NCI-H2196 (cell line): ENCODE measurements around the gene CACNA2D3.

Source experiments
- DNase-seq: peaks from one replicate; lab custom pipeline; 2025; ENCODE audit not compliant: unreplicated experiment; lab: John Stamatoyannopoulos, UW

Gene CACNA2D3

GRCh38 chr3:54935869-54936268, 813.5 kb downstream of the CACNA2D3 start:
- no peak for DNase-seq

- DNase-seq: no peak
These were observed 814.2 kb downstream of the CACNA2D3 start for GRCh38 chr3:54936561-54936960.

- no peak for DNase-seq
These were observed 817.4 kb downstream of the CACNA2D3 start for GRCh38 chr3:54939557-54940300.

- DNase-seq: no peak
These were observed 818.6 kb downstream of the CACNA2D3 start for GRCh38 chr3:54940971-54941370.

- DNase-seq: no peak
These were observed 819.5 kb downstream of the CACNA2D3 start for GRCh38 chr3:54941690-54942362.

- DNase-seq: no peak
These were observed 827.2 kb downstream of the CACNA2D3 start for GRCh38 chr3:54949491-54950044.

- DNase-seq: no peak
These were observed 828.1 kb downstream of the CACNA2D3 start for GRCh38 chr3:54950391-54951003.

- no peak for DNase-seq
These were observed 829.1 kb downstream of the CACNA2D3 start for GRCh38 chr3:54951405-54951804.

GRCh38 chr3:54954022-54954421, 831.7 kb downstream of the CACNA2D3 start:
- DNase-seq: no peak

GRCh38 chr3:54954521-54954920, 832.2 kb downstream of the CACNA2D3 start:
- DNase-seq: no peak

- DNase-seq: no peak
These were observed 833.1 kb downstream of the CACNA2D3 start for GRCh38 chr3:54955496-54955895.

GRCh38 chr3:54955941-54956340, 833.6 kb downstream of the CACNA2D3 start:
- DNase-seq: no peak

GRCh38 chr3:54957711-54958110, 835.4 kb downstream of the CACNA2D3 start:
- DNase-seq: no peak

GRCh38 chr3:54960082-54960481, 837.7 kb downstream of the CACNA2D3 start:
- no peak for DNase-seq

- no peak for DNase-seq
These were observed 838.3 kb downstream of the CACNA2D3 start for GRCh38 chr3:54960701-54961100.

GRCh38 chr3:54962200-54962599, 839.8 kb downstream of the CACNA2D3 start:
- DNase-seq: no peak

- no peak for DNase-seq
These were observed 841.3 kb downstream of the CACNA2D3 start for GRCh38 chr3:54963641-54964040.

GRCh38 chr3:54964081-54964480, 841.7 kb downstream of the CACNA2D3 start:
- no peak for DNase-seq

GRCh38 chr3:54965746-54966145, 843.4 kb downstream of the CACNA2D3 start:
- no peak for DNase-seq

GRCh38 chr3:54966979-54967378, 844.6 kb downstream of the CACNA2D3 start:
- DNase-seq: no peak

- no peak for DNase-seq
These were observed 845.4 kb downstream of the CACNA2D3 start for GRCh38 chr3:54967731-54968161.
